DMS114 treated with DMSO at 0.1 percent for 48 hours (cell line): Measurements from ENCODE around the gene TBX1.

Experiments used
- DNase-seq: peaks from one replicate; lab custom pipeline; 2025; ENCODE audit not compliant: unreplicated experiment; lab: John Stamatoyannopoulos, UW

Gene TBX1

DNA sequence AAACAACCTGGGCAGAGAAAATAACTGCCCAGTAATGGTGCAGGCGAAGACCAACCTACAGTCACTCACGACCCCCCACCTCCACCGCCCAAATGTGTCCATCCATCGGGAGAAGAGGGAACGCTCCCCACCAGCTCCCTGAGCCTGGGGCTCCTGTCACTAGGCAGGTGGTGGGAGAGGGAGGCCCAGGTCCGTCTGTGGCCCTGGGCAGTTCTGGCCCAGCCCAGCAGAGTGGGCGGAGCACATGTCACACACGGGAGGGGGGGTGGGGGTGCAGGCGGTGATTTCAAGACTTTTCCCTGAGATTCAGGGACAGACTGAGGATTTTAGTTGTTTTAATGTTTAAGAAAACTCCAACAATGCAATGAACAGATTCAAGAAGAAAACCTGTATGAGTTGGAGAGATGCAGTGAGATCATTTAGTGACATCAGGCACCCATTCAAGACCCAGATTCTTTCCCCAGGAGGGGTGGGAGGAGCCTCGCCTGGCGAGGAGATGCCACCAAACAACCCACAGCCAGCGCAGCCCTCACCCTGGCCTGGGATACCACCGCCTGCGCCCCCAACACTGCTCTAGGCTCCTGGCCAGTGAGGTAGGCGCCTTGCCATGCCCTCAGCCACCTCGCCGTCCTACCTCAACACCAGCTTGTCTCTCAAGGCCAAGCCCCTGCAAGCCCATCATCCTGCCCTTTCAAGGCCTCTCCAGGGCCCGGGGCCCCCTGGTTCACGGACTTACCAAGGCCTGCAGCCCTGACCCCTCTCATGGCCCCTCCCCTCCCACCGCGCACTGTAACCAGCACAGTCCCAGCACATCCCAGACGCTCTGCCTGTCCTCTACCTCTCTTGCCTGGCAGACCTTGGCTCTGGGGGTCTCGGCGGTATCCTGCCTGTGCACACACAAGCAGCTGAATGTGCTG is 36.8 kb downstream of the TBX1 start:
- no peak for DNase-seq

DNA sequence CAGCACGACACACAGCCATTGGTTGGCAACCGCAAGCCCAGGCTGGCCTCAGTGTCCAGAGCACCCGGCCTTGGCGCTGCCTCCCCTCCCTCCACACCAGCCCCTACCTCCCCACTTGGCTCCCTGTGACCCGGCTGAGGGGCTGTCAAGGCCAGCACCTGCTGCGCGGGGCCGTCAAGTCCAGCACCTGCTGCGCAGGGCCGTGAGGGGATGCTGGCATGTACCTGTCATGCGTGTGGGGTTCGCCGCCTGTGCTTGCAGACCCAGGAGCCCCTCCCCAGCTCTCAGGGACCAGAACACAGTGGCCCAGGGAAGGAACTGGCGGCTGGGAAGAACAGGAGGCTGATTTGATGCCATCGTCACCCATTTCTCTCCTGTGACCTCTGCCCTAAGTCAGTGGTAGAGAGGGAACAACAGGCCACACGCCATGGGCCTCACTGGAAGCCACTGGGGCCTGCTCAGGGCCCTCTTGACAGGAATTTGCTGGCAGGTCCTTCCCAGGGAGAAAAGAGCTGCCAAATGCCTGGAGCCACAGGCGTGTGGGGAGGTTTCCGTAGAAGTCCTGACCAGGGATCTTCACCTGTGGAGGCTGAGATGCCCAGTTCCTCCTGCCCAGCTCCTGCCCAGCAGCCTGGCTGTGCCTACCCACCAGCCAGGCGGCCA is 37.6 kb downstream of the TBX1 start:
- no peak for DNase-seq

GRCh38 chr22:19798891-19799293 is 38.3 kb downstream of the TBX1 start:
- DNase-seq: no peak

GRCh38 chr22:19799322-19800190 is 39.0 kb downstream of the TBX1 start:
- DNase-seq: no peak

- DNase-seq: no peak
These were observed 39.7 kb downstream of the TBX1 start for GRCh38 chr22:19800306-19800705.

- no peak for DNase-seq
These were observed 40.2 kb downstream of the TBX1 start for GRCh38 chr22:19800761-19801244.

- no peak for DNase-seq
These were observed 40.9 kb downstream of the TBX1 start for GRCh38 chr22:19801340-19802000.

GRCh38 chr22:19802001-19802893 is 41.7 kb downstream of the TBX1 start:
- DNase-seq: no peak

DNA sequence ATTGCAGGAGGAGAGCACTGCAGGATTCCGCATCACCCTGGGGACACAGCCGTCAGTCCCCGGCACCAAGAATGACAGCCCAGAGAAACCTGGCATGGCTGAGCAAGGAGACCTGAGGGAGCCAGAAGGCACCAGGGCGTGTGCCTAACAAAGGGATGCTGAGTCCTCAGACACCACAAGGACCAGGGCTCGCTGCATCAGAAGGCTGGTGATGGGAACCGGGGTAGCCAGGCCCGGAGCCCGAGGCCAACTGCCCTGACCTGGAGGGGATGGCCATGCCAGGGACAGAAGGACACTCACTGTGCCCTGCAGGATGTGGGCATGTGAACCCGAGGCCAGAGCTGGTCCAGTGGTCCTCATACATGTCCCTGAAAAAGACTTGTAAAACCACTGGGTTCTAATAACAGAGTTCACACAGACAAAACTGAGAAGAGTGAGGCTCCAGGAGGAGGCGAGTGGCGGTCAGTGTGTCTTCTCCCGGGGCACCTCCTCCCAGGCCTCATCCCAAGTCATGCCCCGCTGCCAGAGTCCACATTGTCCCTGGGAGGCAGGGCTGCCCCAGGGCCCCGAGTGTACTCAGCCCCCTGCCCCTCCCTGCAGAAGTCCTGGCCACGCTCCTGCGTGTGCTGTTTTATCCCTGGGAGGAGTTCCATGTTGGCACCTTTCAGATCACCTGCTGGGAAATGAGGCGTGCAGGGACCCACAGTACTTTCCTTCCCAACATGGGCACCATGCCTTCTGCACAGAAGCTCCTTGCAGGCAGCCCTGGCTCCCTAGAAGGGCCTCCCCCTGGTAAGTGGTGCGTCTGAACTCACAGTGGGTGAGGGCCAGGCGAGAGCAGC is 42.5 kb downstream of the TBX1 start:
- DNase-seq: no peak

DNA sequence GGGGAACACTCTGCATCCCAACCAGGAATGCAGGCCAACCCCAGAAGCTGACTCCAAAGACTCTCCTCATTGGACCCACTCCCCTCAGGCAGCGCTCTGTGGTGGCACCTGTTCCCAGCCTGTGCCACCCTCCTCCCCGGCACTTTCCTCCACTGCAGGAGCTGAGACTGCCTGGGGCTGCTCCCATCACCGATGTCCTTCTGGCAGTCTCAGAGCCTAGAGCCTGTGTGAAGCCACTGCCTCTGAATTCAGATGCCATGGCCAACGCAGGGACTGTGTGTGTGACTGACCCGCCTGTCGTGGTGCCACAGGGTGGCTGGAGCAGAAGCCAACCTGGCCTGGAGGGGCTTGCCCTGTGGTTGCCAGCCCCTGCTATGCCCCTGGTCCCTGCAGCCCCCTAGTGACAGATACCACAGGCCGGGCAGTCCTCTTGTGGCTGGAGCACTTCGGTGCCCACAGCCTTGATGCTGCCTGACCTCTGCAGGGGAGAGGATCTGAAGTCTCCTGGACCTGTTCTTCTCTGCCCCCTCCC is 43.2 kb downstream of the TBX1 start:
- no peak for DNase-seq

GRCh38 chr22:19805821-19806212 is 45.2 kb downstream of the TBX1 start:
- no peak for DNase-seq

GRCh38 chr22:19806213-19807160 is 45.9 kb downstream of the TBX1 start:
- no peak for DNase-seq

DNA sequence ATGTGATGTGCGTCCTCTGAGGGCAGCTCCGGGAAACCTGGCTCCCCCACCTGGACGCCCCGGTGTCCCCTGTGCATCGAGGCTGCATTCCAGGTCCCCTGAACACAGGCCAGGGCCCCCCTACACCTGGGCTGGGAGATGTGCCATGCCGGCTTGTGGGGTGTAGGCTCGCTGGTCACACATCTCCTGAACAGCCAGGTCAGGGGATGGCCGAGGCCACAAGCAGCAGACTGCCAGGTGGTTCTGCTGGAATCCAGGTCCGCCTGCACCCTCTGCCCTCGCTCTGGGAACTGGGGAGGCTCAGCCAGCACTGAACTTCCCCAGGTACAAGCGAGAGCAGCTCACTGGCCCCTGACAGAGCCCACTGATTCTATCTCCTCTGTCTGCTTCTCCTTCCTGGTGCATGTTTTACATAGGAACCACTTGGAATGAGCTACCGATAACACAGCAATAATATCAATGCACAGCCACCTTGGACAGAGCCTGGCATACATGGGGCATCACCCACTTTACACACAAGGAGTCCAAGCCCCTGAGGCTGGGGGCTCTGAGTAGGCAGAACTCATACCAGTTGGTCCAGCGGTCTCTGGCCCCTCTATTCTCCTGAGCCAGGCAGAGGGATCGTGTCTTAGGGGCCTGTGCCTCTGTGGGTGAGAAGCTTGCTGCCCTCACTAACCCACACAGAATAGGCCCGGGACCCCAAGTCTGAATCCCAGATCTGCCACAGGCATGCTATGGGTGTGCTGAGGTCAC is 46.8 kb downstream of the TBX1 start:
- DNase-seq: no peak

- DNase-seq: no peak
These were observed 47.6 kb downstream of the TBX1 start for GRCh38 chr22:19807914-19808872.

GRCh38 chr22:19808873-19809478 is 48.4 kb downstream of the TBX1 start:
- no peak for DNase-seq
